ENCODE results near the gene IQGAP2.
"Not testable (repeated sequence)": the region's sequence is repeated elsewhere in the genome, so short reads cannot be mapped to it uniquely, and the experiment has no call there.

IQGAP2 gene

GRCh38 chr5:76402886-76403765 lies at the start of gene IQGAP2:
TSS of gene IQGAP2 (plus strand) at chr5:76403285. CDS start at chr5:76403546, 261 bp downstream.
- peak; percentile 36 for DNase-seq

- no peak for DNase-seq
Measured at GRCh38 chr5:76356887-76357286, 46.2 kb upstream of the IQGAP2 start.

- DNase-seq = no peak
Measured at GRCh38 chr5:76363352-76364225, 39.5 kb upstream of the IQGAP2 start.

GRCh38 chr5:76364226-76364589 lies 38.9 kb upstream of the IQGAP2 start:
- no peak for DNase-seq

GRCh38 chr5:76365561-76365960 lies 37.5 kb upstream of the IQGAP2 start:
- DNase-seq = no peak

GRCh38 chr5:76366596-76366995 lies 36.5 kb upstream of the IQGAP2 start:
- no peak for DNase-seq

GRCh38 chr5:76367623-76368371 lies 35.3 kb upstream of the IQGAP2 start:
- no peak for DNase-seq

GRCh38 chr5:76368941-76369340 lies 34.1 kb upstream of the IQGAP2 start:
- no peak for DNase-seq

- DNase-seq = not testable (repeated sequence)
Measured at GRCh38 chr5:76369668-76370067, 33.4 kb upstream of the IQGAP2 start.

GRCh38 chr5:76371960-76372322 lies 31.1 kb upstream of the IQGAP2 start:
- no peak for DNase-seq

GRCh38 chr5:76372323-76373054 lies 30.6 kb upstream of the IQGAP2 start:
- DNase-seq = no peak

GRCh38 chr5:76376148-76376865 lies 26.8 kb upstream of the IQGAP2 start:
- DNase-seq = no peak

- DNase-seq = no peak
Measured at GRCh38 chr5:76376866-76377230, 26.2 kb upstream of the IQGAP2 start.

GRCh38 chr5:76378355-76378754 lies 24.7 kb upstream of the IQGAP2 start:
- DNase-seq = no peak

GRCh38 chr5:76379316-76379715 lies 23.8 kb upstream of the IQGAP2 start:
- no peak for DNase-seq

- no peak for DNase-seq
Measured at GRCh38 chr5:76379855-76380254, 23.2 kb upstream of the IQGAP2 start.

- DNase-seq = no peak
Measured at GRCh38 chr5:76380346-76381066, 22.6 kb upstream of the IQGAP2 start.

- DNase-seq = no peak
Measured at GRCh38 chr5:76383126-76383832, 19.8 kb upstream of the IQGAP2 start.

- no peak for DNase-seq
Measured at GRCh38 chr5:76384189-76384588, 18.9 kb upstream of the IQGAP2 start.

- no peak for DNase-seq
Measured at GRCh38 chr5:76384705-76385104, 18.4 kb upstream of the IQGAP2 start.

GRCh38 chr5:76385540-76385939 lies 17.5 kb upstream of the IQGAP2 start:
- no peak for DNase-seq
